ENCODE results near the gene KCTD21. TPM values are rescaled to one million over a fixed set of nuclear protein-coding genes. Genes with fewer than 3 reads are reported as not detected.

Gene KCTD21
- total RNA-seq, 1 donor from 2014 or later = 10.4 TPM

- Histone ChIP-seq H3K27ac (no peak overlapping the region), H3K27me3 (ENCODE audit: low read depth) (no peaks in the 10 kb centered on the region), H3K9me3 (no peaks in the 10 kb centered on the region), H3K36me3 (no peaks in the 10 kb centered on the region), H3K4me1 (no peaks in the 10 kb centered on the region), H3K4me3 (no peak overlapping the region)
- intact Hi-C loops (cut with DNase I) = no loop called here
- DNase-seq (no peak), ATAC-seq (no peak)
- TF ChIP-seq CTCF (IDR thresholded peaks at IDR 0.05) = no peak
Measured at GRCh38 chr11:78131956-78132355, 56.5 kb downstream of the KCTD21 start.

- ATAC-seq (no peak), DNase-seq (no peak)
- Histone ChIP-seq H3K27ac (no peak overlapping the region), H3K36me3 (peaks cover 16% of the 10 kb centered on the region), H3K4me3 (no peak overlapping the region), H3K9me3 (no peaks in the 10 kb centered on the region), H3K27me3 (ENCODE audit: low read depth) (no peaks in the 10 kb centered on the region), H3K4me1 (no peaks in the 10 kb centered on the region)
- intact Hi-C loops (cut with DNase I) = no loop called here
- no peak for TF ChIP-seq CTCF (IDR thresholded peaks at IDR 0.05)
Measured at GRCh38 chr11:78127403-78127802, 61.0 kb downstream of the KCTD21 start.

Other genes with a start within 250 kb of the KCTD21 start
- 35.4 TPM for gene INTS4, start 194.0 kb downstream of the KCTD21 start, total RNA-seq
- 12.3 TPM for gene KCTD14, start 165.3 kb downstream of the KCTD21 start, total RNA-seq
- not detected for gene THRSP, start 124.8 kb downstream of the KCTD21 start, total RNA-seq
- gene NDUFC2, start 108.8 kb downstream of the KCTD21 start, total RNA-seq = 130 TPM
- gene ALG8, start 49.0 kb downstream of the KCTD21 start, total RNA-seq = 32.6 TPM
- gene USP35, start 293 bp upstream of the KCTD21 start, total RNA-seq = 6.8 TPM
- 64.2 TPM for gene GAB2, start 229.2 kb upstream of the KCTD21 start, total RNA-seq